GM12878 (cell line): ENCODE results near the gene MGMT. TPM values are rescaled to one million over a fixed set of nuclear protein-coding genes. Genes with fewer than 3 reads are reported as not detected.

Source experiments
- ATAC-seq: fragments of 200-7000 bp; cut with Tn5 transposase; 3 replicates; pipeline ENCODE4 v1.9.1; 2020; ENCODE audit warnings: mild to moderate bottlenecking, moderate library complexity
- BruUV-seq: library from RNA; stranded (reverse); fragments of 400-500 nt; replicated peaks from 2 replicates; lab custom pipeline; 2021; lab: Mats Ljungman, UMichigan
- CTCF ChIA-PET: fragments of 300-600 bp; sonication (Branson Sonifier 250); formaldehyde crosslinking; extraction: SDS; loops from one replicate; lab custom pipeline; 2021; ENCODE audit warnings: inconsistent platforms; lab: Yijun Ruan, JAX
- POLR2A ChIA-PET: fragments of 350-600 bp; formaldehyde crosslinking; extraction: SDS; loops from one replicate; lab custom pipeline; 2021; ENCODE audit warnings: inconsistent platforms; lab: Charles Lee
- RAD21 ChIA-PET: fragments of 300-600 bp; sonication (Branson Sonifier 250); formaldehyde crosslinking; loops from one replicate; lab custom pipeline; 2023; ENCODE audit warnings: antibody characterized with exemption; ENCODE audit not compliant: unreplicated experiment; lab: Charles Lee
- SMC1A ChIA-PET: fragments of 300-600 bp; sonication (Branson Sonifier 250); formaldehyde crosslinking; loops from one replicate; lab custom pipeline; 2023; ENCODE audit not compliant: unreplicated experiment, uncharacterized antibody; lab: Charles Lee
- DNase-seq: peaks from one replicate; pipeline ENCODE4 v3.0.0-alpha.2; 2011; ENCODE audit warnings: low read depth, low spot score
- FAIRE-seq: peaks from 3 replicates; lab custom pipeline; 2011; peaks lifted over from hg19 to GRCh38; lab: Jason Lieb, UNC
- H2AFZ ChIP-seq: 2 replicates; pipeline ENCODE4 v1.6.0; 2011; ENCODE audit warnings: low read depth, low read length, control low read depth; ENCODE audit not compliant: control insufficient read depth
- H3K27ac ChIP-seq: 2 replicates; pipeline ENCODE4 v1.5.1; 2011; ENCODE audit warnings: control low read depth; ENCODE audit not compliant: control insufficient read depth, insufficient read depth
- H3K27me3 ChIP-seq, 2 experiments: replicated peaks in 1 of 2; 2 replicates each; pipeline versions ENCODE4 v1.6.0 to v1.6.1; 2011; ENCODE audit warnings: low read length in 1 of 2; ENCODE audit not compliant: control insufficient read depth in 2 of 2, insufficient read depth in 2 of 2
- H3K36me3 ChIP-seq, 2 experiments: 2 replicates each; pipeline ENCODE4 v1.5.1; 2011; ENCODE audit warnings: low read length in 1 of 2; ENCODE audit not compliant: control insufficient read depth in 2 of 2, insufficient read depth in 2 of 2
- H3K4me1 ChIP-seq: 2 replicates; pipeline ENCODE4 v1.6.1; 2011; ENCODE audit warnings: mild to moderate bottlenecking, low read length, moderate library complexity, mixed read lengths; ENCODE audit not compliant: control insufficient read depth, insufficient read depth
- H3K4me2 ChIP-seq: 2 replicates; pipeline ENCODE4 v1.6.0; 2011; ENCODE audit warnings: control low read depth; ENCODE audit not compliant: control insufficient read depth, insufficient read depth
- H3K4me3 ChIP-seq: fragments of 200-600 bp; sonication (generic); 2 replicates; pipeline ENCODE4 v1.5.1; 2016
- H3K79me2 ChIP-seq: 2 replicates; pipeline ENCODE4 v1.6.0; 2011; ENCODE audit warnings: low read length; ENCODE audit not compliant: control insufficient read depth, insufficient read depth
- H3K9ac ChIP-seq: 2 replicates; pipeline ENCODE4 v1.8.0; 2011; ENCODE audit warnings: low read length, control low read depth, mixed read lengths; ENCODE audit not compliant: control insufficient read depth, insufficient read depth
- H3K9me3 ChIP-seq: replicated peaks from 3 replicates; pipeline ENCODE4 v1.5.1; 2011; ENCODE audit warnings: mild to moderate bottlenecking, low read length; ENCODE audit not compliant: control insufficient read depth, insufficient read depth
- H4K20me1 ChIP-seq: 2 replicates; pipeline ENCODE4 v1.6.0; 2011; ENCODE audit not compliant: control insufficient read depth, insufficient read depth
- BACH1 ChIP-seq: fragments of 450-650 bp; IDR thresholded peaks from 2 replicates; pipeline ENCODE4 v1.6.1; 2017; ENCODE audit warnings: mild to moderate bottlenecking, borderline replicate concordance
- BRCA1 ChIP-seq: IDR thresholded peaks from 2 replicates; pipeline ENCODE4 v1.6.1; 2011; ENCODE audit warnings: low read depth, low read length, improper control_type of control experiment
- CBX5 ChIP-seq: sonication (generic); IDR thresholded peaks from 2 replicates; pipeline ENCODE4 v1.6.1; 2016; ENCODE audit warnings: low read depth, moderate library complexity, mild to moderate bottlenecking, inconsistent platforms
- CREM ChIP-seq: IDR thresholded peaks from 2 replicates; pipeline ENCODE4 v1.6.1; 2014; ENCODE audit warnings: antibody characterized with exemption, low read depth
- EED ChIP-seq: sonication (generic); IDR thresholded peaks from 2 replicates; pipeline ENCODE4 v1.6.1; 2016; ENCODE audit warnings: antibody characterized with exemption, low read depth
- EZH2 ChIP-seq: IDR thresholded peaks from 2 replicates; pipeline ENCODE4 v1.6.1; 2012; ENCODE audit warnings: low read depth, mild to moderate bottlenecking, control low read depth, inconsistent platforms, low read length, borderline replicate concordance; ENCODE audit not compliant: control insufficient read depth
- IRF4 ChIP-seq: IDR thresholded peaks from 2 replicates; pipeline ENCODE4 v1.6.1; 2011; ENCODE audit warnings: low read depth, low read length
- JUNB ChIP-seq: IDR thresholded peaks from 2 replicates; pipeline ENCODE4 v1.6.1; 2016; ENCODE audit warnings: antibody characterized with exemption, mild to moderate bottlenecking
- JUND ChIP-seq: IDR thresholded peaks from 2 replicates; pipeline ENCODE4 v1.6.1; 2012; ENCODE audit warnings: low read depth, mild to moderate bottlenecking, low read length, improper control_type of control experiment, moderate library complexity
- POU2F2 ChIP-seq: IDR thresholded peaks from 3 replicates; pipeline ENCODE4 v1.6.1; 2011; ENCODE audit warnings: low read depth, mild to moderate bottlenecking, low read length, borderline replicate concordance
- SREBF1 ChIP-seq: IDR thresholded peaks from 2 replicates; pipeline ENCODE4 v1.6.1; 2012; ENCODE audit warnings: mild to moderate bottlenecking, low read length
- YBX1 ChIP-seq: fragments of 450-650 bp; IDR thresholded peaks from 2 replicates; pipeline ENCODE4 v1.6.1; 2016; ENCODE audit warnings: antibody characterized with exemption
- ZNF207 ChIP-seq: fragments of 450-650 bp; IDR thresholded peaks from 2 replicates; pipeline ENCODE4 v1.6.1; 2014; ENCODE audit warnings: antibody characterized with exemption, mild to moderate bottlenecking, borderline replicate concordance
- ZNF384 ChIP-seq: IDR thresholded peaks from 2 replicates; pipeline ENCODE4 v1.6.1; 2012; ENCODE audit warnings: low read depth, mild to moderate bottlenecking, low read length, improper control_type of control experiment, borderline replicate concordance
- WGBS: methylation state at CpG from one replicate; pipeline ENCODE4 v1.1.6; 2016; ENCODE audit warnings: low lambda C conversion rate; ENCODE audit not compliant: insufficient replicate concordance, insufficient coverage; ENCODE audit errors: missing lambda C conversion rate; 5-methylcytosine and 5-hydroxymethylcytosine counted together
- in situ Hi-C: fragments of 300-500 bp; cut with MboI; formaldehyde crosslinking; loops from 9 replicates; pipeline ENCODE4 v1.14.3; 2018; ENCODE audit warnings: mixed read lengths
- intact Hi-C: fragments of 100-400 bp; cut with micrococcal nuclease; formaldehyde crosslinking; loops from one replicate; pipeline ENCODE4 v1.14.2; 2022; ENCODE audit not compliant: unreplicated experiment
- polyA plus RNA-seq, 11 experiments: library from polyadenylated mRNA; depleted of rRNA in 4 of 11; unstranded in 6 of 11; stranded (reverse) in 5 of 11; fragments of >200 nt; fragmentation: Nextera tagmentation in 4 of 11; fragmentation: Illumina TruSeq in 1 of 11; extraction: Ambion mirVana in 4 of 11; extraction: Trizol in 1 of 11; gene quantifications; 1 replicate in 1 of 11; 2 replicates in 10 of 11; pipeline versions ENCODE4 v1.2.1 to v1.2.3, GENCODE V29; 2011 to 2016; ENCODE audit warnings: inconsistent platforms in 2 of 11, missing spikeins in 2 of 11, low read depth in 1 of 11
- total RNA-seq, 4 experiments: library from RNA; depleted of rRNA in 3 of 4; stranded (reverse); fragments of >200 nt in 3 of 4; fragmentation: Illumina TruSeq in 1 of 4; extraction: Trizol in 1 of 4; gene quantifications; 2 replicates each; pipeline versions ENCODE4 v1.2.1 to v1.2.3, GENCODE V29; 2013 to 2021
- TF ChIP-seq, protein P1 (sequence below): IDR thresholded peaks from 2 replicates; pipeline ENCODE4 v1.6.1; 2012; ENCODE audit warnings: mild to moderate bottlenecking, low read depth, low read length
- TF ChIP-seq, protein P2 (sequence below): fragments of 450-650 bp; IDR thresholded peaks from 2 replicates; pipeline ENCODE4 v1.6.1; 2018; ENCODE audit warnings: mild to moderate bottlenecking, low read depth, moderate library complexity; ENCODE audit not compliant: partially characterized antibody

Gene MGMT
- total and polyA plus RNA-seq, 10 of the 15 experiments (the other 5 are each of a cell fraction or from before 2014, with no cell fraction given): 0.16 to 24.2 (median 13.3) TPM

GRCh38 chr10:129536336-129536735 lies 69.3 kb downstream of the MGMT start:
- Histone ChIP-seq H3K36me3 (peaks cover 0 to 4% of the 10 kb centered on the region in 2 experiments; a peak in 1 of 4 replicates), H3K27me3 (no peaks in the 10 kb centered on the region), H3K4me2 (no peak overlapping the region)
- SMC1A ChIA-PET: no interaction called here
- ATAC-seq: no peak
- no TSS peak for BruUV-seq
- TF ChIP-seq IRF4 (no peak), YBX1 (no peak), ZNF384 (no peak), SREBF1 (no peak), POU2F2 (no peak), JUNB (no peak), EZH2 (no peak), EED (no peak), BACH1 (no peak), CBX5 (no peak), ZNF207 (no peak), BRCA1 (no peak), JUND (no peak), CREM (no peak)
- TF ChIP-seq, protein P1, sequence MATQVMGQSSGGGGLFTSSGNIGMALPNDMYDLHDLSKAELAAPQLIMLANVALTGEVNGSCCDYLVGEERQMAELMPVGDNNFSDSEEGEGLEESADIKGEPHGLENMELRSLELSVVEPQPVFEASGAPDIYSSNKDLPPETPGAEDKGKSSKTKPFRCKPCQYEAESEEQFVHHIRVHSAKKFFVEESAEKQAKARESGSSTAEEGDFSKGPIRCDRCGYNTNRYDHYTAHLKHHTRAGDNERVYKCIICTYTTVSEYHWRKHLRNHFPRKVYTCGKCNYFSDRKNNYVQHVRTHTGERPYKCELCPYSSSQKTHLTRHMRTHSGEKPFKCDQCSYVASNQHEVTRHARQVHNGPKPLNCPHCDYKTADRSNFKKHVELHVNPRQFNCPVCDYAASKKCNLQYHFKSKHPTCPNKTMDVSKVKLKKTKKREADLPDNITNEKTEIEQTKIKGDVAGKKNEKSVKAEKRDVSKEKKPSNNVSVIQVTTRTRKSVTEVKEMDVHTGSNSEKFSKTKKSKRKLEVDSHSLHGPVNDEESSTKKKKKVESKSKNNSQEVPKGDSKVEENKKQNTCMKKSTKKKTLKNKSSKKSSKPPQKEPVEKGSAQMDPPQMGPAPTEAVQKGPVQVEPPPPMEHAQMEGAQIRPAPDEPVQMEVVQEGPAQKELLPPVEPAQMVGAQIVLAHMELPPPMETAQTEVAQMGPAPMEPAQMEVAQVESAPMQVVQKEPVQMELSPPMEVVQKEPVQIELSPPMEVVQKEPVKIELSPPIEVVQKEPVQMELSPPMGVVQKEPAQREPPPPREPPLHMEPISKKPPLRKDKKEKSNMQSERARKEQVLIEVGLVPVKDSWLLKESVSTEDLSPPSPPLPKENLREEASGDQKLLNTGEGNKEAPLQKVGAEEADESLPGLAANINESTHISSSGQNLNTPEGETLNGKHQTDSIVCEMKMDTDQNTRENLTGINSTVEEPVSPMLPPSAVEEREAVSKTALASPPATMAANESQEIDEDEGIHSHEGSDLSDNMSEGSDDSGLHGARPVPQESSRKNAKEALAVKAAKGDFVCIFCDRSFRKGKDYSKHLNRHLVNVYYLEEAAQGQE: no peak
- TF ChIP-seq, protein P2, sequence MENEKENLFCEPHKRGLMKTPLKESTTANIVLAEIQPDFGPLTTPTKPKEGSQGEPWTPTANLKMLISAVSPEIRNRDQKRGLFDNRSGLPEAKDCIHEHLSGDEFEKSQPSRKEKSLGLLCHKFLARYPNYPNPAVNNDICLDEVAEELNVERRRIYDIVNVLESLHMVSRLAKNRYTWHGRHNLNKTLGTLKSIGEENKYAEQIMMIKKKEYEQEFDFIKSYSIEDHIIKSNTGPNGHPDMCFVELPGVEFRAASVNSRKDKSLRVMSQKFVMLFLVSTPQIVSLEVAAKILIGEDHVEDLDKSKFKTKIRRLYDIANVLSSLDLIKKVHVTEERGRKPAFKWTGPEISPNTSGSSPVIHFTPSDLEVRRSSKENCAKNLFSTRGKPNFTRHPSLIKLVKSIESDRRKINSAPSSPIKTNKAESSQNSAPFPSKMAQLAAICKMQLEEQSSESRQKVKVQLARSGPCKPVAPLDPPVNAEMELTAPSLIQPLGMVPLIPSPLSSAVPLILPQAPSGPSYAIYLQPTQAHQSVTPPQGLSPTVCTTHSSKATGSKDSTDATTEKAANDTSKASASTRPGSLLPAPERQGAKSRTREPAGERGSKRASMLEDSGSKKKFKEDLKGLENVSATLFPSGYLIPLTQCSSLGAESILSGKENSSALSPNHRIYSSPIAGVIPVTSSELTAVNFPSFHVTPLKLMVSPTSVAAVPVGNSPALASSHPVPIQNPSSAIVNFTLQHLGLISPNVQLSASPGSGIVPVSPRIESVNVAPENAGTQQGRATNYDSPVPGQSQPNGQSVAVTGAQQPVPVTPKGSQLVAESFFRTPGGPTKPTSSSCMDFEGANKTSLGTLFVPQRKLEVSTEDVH: no peak
- TF ChIP-seq, all 136 proteins: peak for 0
- Histone ChIP-seq H3K4me1 (peaks cover 5% of the 10 kb centered on the region; the same call in 1 of the 2 replicates), H3K9me3 (no peaks in the 10 kb centered on the region), H3K27ac (no peak overlapping the region), H4K20me1 (no peaks in the 10 kb centered on the region), H3K4me3 (no peak overlapping the region), H3K79me2 (no peaks in the 10 kb centered on the region), H3K9ac (no peak overlapping the region), H2AFZ (no peak overlapping the region)
- no peak for FAIRE-seq
- ChIA-PET POLR2A (no interaction called here), CTCF (no interaction called here), RAD21 (no interaction called here)
- 95% methylated on average over 16 of the region's 16 CpGs for WGBS
- intact Hi-C loops: no loop called here
- in situ Hi-C loops: no loop called here
- DNase-seq: no peak
